Tibial artery (tissue), 4 donors: ENCODE measurements around the gene DMD.

Experiments used
- DNase-seq, 2 donors: peaks; one replicate each; pipeline ENCODE4 v3.0.0-alpha.2; 2019
- H3K27ac ChIP-seq, 2 donors: fragments of 200-600 bp; sonication (generic) in 1 of 2; 1 replicate in 1 of 2; 2 replicates in 1 of 2; pipeline ENCODE4 v1.5.1; 2018 to 2019; ENCODE audit warnings: mild to moderate bottlenecking in 1 of 2
- H3K27me3 ChIP-seq, 2 donors: fragments of 200-600 bp; sonication (generic) in 1 of 2; one replicate each; pipeline versions ENCODE4 v1.5.1 to v1.6.0; 2016 to 2019
- H3K36me3 ChIP-seq, 3 donors: fragments of 200-600 bp; sonication (generic) in 2 of 3; one replicate each; pipeline ENCODE4 v1.5.1; 2016 to 2019; ENCODE audit warnings: mild to moderate bottlenecking in 2 of 3
- H3K4me1 ChIP-seq, 4 donors: fragments of 200-600 bp; sonication (generic) in 2 of 4; 1 replicate in 3 of 4; 2 replicates in 1 of 4; pipeline ENCODE4 v1.5.1; 2016 to 2019
- H3K4me3 ChIP-seq, 2 donors: fragments of 200-600 bp; sonication (generic) in 1 of 2; 1 replicate in 1 of 2; 2 replicates in 1 of 2; pipeline ENCODE4 v1.5.1; 2018 to 2019; ENCODE audit warnings: mild to moderate bottlenecking in 2 of 2
- H3K9me3 ChIP-seq, 3 donors: fragments of 200-600 bp; sonication (generic) in 1 of 3; one replicate each; pipeline ENCODE4 v1.5.1; 2016 to 2019
- CTCF ChIP-seq, 2 experiments: fragments of 200-600 bp in 1 of 2; fragments of 450-650 bp in 1 of 2; IDR thresholded peaks; one replicate each; pipeline ENCODE4 v1.5.1; 2017 to 2019; ENCODE audit warnings: antibody characterized with exemption in 2 of 2, mild to moderate bottlenecking in 1 of 2, moderate library complexity in 1 of 2
- intact Hi-C: fragments of 100-400 bp; cut with DNase I; formaldehyde crosslinking; loops from one replicate; pipeline ENCODE4 v1.15.0; 2023; ENCODE audit warnings: low total_unique reads

Gene DMD

GRCh38 chrX:31212856-31213748 is 1998.2 kb downstream of the DMD start:
- H3K9me3 ChIP-seq: no peaks in the 10 kb centered on the region
- DNase-seq: no peak
- no peaks in the 10 kb centered on the region for H3K36me3 ChIP-seq
- intact Hi-C loops: no loop called here
- H3K27ac ChIP-seq: no peak overlapping the region
- no peak for TF ChIP-seq CTCF (IDR thresholded peaks at IDR 0.05)
- H3K4me1 ChIP-seq: peaks cover 0 to 10% (median 0%) of the 10 kb centered on the region in 4 donors
- no peaks in the 10 kb centered on the region for H3K27me3 ChIP-seq
- H3K4me3 ChIP-seq: no peak overlapping the region

- H3K27me3 ChIP-seq: no peaks in the 10 kb centered on the region
- no peak overlapping the region for H3K4me3 ChIP-seq
- no peak for TF ChIP-seq CTCF (IDR thresholded peaks at IDR 0.05)
- no peaks in the 10 kb centered on the region for H3K36me3 ChIP-seq
- H3K27ac ChIP-seq: no peak overlapping the region
- no peaks in the 10 kb centered on the region for H3K9me3 ChIP-seq
- no peak for DNase-seq
- H3K4me1 ChIP-seq: peaks cover 0 to 10% (median 0%) of the 10 kb centered on the region in 4 donors
- intact Hi-C loops: no loop called here
Measured at GRCh38 chrX:31209005-31209628, 2002.2 kb downstream of the DMD start.

- H3K4me3 ChIP-seq: no peak overlapping the region
- no peak overlapping the region for H3K27ac ChIP-seq
- no peaks in the 10 kb centered on the region for H3K4me1 ChIP-seq
- intact Hi-C loops: no loop called here
- no peak for TF ChIP-seq CTCF (IDR thresholded peaks at IDR 0.05)
- H3K36me3 ChIP-seq: peaks cover 0 to 9% (median 5%) of the 10 kb centered on the region in 3 donors
- DNase-seq: no peak
- H3K27me3 ChIP-seq: no peaks in the 10 kb centered on the region
- no peaks in the 10 kb centered on the region for H3K9me3 ChIP-seq
Measured at GRCh38 chrX:31201503-31201902, 2009.8 kb downstream of the DMD start.

GRCh38 chrX:31200430-31200829 is 2010.9 kb downstream of the DMD start:
- no peaks in the 10 kb centered on the region for H3K27me3 ChIP-seq
- no peak for DNase-seq
- no peak for TF ChIP-seq CTCF (IDR thresholded peaks at IDR 0.05)
- no peaks in the 10 kb centered on the region for H3K4me1 ChIP-seq
- intact Hi-C loops: no loop called here
- H3K4me3 ChIP-seq: no peak overlapping the region
- H3K36me3 ChIP-seq: peaks cover 0 to 9% (median 5%) of the 10 kb centered on the region in 3 donors
- no peak overlapping the region for H3K27ac ChIP-seq
- H3K9me3 ChIP-seq: no peaks in the 10 kb centered on the region

- intact Hi-C loops: no loop called here
- Histone ChIP-seq H3K4me1 (no peaks in the 10 kb centered on the region), H3K36me3 (peaks cover 0 to 9% (median 5%) of the 10 kb centered on the region in 3 donors), H3K4me3 (no peak overlapping the region), H3K27me3 (no peaks in the 10 kb centered on the region), H3K9me3 (no peaks in the 10 kb centered on the region), H3K27ac (no peak overlapping the region)
- TF ChIP-seq CTCF (IDR thresholded peaks at IDR 0.05): no peak
- no peak for DNase-seq
Measured at GRCh38 chrX:31199840-31200114, 2011.6 kb downstream of the DMD start.
